Measurements from ENCODE around the gene RETN. TPM values are rescaled to one million over a fixed set of nuclear protein-coding genes. Genes with fewer than 3 reads are reported as not detected.

Gene RETN
- total RNA-seq, 1 donor from 2014 or later = not detected

DNA sequence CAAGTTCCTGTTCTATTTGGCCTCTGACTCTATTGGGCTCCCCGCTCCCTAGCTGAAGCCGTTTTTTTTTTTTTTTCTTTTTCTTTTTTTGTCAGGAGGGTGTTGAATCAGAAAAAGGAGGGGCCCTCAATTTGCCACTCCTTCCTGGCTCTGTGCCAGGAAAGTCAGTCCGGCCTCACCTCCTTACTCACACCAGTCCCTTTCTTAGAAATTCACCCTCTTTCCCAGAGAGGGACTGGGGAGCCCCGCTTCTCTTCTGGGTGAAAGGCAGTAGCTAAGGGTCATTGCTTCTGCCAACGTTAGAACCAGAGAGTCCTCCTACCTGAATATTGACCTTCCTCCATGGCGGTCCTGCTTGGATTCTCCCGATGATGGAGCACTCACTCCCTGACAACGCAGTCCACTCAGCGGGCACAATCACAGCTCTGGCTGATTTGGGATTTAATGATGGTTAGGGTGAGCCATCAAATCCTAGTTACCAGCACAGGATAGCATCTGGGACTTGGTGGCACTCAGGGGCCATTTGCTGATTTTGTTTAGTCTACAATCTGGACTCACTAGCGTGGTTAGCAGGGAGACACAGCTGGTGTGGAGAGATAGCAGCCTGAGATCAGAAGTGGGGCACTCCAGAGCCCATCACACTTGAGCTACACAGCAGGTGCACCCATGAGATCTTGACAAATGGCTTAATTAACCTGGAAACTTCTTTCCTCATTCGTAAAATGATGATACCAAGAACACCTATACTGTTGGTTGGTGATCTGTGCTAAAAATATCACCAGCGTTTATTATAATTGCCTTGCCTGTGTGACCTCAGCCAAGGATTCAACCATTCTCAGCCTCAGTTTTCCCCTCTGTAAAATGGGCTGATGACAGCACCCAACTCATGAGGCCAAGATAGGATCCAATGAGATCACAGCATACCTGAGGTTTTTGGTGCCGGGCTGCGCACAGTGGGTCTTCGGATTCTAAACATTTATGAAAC lies 30.9 kb downstream of the RETN start:
- no peak for ATAC-seq
- intact Hi-C loops (cut with micrococcal nuclease) = no loop called here

DNA sequence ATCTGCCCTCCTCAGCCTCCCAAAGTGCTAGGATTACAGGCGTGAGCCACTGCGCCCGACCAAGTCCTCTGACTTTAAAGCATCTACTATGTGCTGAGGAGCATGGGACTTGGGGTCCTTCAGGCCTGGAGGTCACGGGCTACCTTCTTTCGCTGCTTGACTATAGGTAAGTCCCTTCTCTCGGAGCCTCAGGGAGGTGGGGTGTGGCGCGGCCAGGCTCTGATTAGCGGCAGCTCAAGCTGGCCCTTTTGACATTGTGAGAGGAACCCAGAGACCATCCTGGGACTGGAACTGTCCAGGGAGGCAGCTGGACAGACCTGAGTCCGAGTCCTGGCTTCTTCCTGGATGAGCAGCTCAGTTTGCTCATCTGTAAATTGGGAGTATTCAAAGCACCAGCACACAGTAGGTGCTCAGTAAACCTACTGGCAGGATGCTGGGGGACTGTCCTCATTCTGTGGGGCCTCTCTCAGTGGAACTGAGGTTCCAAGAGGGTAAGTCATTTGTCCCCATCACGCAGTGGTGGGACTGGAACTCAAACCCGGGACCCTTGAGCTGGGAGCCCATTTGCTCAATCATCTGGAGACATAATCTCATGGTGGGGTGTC lies 32.3 kb downstream of the RETN start:
- no peak for DNase-seq
- intact Hi-C loops (cut with micrococcal nuclease) = no loop called here
- ATAC-seq = no peak

More for the DNA sequence above, 30.9 kb downstream of the RETN start:
- DNase-seq = no peak

DNA sequence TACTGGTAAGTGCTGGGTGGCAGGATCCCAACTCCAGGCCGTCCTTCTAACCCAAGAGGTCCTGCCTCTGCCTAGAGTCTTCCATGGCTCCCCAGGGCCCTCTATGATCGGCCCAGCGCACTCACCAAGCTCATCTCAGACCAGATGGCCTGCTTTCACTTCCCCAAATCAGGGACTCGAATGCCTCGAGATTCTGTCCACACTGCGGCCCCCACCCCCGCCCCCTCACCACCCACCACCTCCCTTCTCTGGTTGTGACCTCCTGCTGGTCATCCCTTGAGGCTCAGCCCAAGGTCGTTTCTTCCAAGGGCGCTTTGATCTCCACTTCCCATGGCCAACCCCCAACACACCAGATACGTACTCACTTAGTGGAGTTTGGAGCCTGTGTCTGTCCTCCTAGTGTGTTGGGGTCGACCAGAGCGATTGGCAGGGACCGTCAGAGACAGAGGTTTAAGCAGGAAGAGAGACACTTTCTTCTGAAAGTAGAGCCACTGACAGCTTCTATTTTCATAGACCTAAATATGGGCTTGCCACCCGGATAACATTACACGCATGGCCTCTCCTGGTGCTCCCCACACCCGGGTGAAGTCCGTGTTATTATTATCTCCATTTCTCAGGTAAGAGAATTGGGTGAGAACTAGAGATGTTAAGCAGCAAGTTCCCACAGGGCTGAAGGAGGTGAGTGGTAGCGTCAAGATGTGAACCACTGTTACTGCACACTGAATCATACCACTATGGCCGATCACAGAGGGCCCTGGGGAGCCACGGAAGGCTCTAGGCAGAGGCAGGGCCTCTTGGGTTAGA lies 33.0 kb downstream of the RETN start, which contains the start of gene FCER2:
Gene FCER2, minus strand, starts transcription at position 478 of the 804 bp plus-strand sequence. CDS start 2,371 bp downstream, outside the sequence.
- DNase-seq (no peak), ATAC-seq (no peak)
- intact Hi-C loops (cut with micrococcal nuclease) = no loop called here

DNA sequence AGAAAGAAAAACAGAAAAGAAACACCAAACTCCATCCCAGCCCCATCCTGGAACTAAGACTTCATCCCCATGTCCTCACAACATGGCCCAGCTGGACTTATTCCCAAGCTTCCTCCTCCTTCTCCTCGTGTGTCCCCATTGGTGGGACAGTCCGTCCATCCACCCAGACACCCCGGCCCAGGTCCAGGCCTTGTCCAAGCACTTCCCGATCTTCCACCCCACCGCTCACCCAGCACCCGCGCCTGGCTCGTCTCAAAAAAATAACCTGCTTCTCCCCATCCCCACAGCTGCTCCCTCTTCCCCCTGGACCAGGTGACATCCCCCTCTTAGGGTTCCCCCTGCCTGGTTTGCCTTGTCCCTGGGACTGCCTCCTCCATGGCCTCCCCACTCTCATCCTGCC lies 34.5 kb downstream of the RETN start:
- no peak for DNase-seq
- ATAC-seq = no peak
- intact Hi-C loops (cut with micrococcal nuclease) = no loop called here

DNA sequence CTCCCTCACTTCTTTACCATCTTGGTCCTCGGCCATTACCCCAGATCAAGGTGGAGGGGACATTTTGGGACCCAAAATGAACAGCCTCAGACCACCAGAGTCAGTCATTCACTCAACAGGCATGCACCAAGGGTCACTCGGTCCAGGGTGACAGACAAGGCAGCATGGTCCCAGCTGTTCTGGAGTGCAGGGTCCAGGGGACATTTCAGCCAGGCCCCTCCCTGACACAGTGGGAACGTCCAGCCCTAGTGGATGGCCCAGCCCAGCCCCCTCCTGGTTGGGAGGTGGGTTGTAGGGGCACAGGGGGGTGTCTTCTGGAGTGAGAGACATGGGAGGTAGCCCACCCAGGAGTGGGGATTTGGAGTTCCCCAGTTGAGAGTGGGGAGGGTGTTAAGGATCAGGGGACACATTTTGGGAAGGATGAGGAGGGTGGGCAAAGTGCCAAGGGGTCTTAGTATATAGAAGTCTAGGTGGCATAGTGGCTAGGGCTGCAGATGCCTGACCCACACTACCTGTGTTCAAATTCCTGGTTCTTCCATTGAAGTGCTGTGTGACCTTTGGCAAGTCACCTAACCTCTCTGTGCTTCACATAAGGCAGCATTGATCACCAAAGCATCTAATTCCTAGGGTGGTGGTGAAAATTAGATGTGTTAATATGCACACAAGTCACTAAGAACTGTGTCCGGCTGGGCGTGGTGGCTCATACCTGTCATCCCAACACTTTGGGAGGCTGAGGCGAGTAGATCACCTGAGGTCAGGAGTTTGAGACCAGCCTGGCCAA lies 35.6 kb downstream of the RETN start:
- ATAC-seq = no peak
- intact Hi-C loops (cut with micrococcal nuclease) = no loop called here
- no peak for DNase-seq

DNA sequence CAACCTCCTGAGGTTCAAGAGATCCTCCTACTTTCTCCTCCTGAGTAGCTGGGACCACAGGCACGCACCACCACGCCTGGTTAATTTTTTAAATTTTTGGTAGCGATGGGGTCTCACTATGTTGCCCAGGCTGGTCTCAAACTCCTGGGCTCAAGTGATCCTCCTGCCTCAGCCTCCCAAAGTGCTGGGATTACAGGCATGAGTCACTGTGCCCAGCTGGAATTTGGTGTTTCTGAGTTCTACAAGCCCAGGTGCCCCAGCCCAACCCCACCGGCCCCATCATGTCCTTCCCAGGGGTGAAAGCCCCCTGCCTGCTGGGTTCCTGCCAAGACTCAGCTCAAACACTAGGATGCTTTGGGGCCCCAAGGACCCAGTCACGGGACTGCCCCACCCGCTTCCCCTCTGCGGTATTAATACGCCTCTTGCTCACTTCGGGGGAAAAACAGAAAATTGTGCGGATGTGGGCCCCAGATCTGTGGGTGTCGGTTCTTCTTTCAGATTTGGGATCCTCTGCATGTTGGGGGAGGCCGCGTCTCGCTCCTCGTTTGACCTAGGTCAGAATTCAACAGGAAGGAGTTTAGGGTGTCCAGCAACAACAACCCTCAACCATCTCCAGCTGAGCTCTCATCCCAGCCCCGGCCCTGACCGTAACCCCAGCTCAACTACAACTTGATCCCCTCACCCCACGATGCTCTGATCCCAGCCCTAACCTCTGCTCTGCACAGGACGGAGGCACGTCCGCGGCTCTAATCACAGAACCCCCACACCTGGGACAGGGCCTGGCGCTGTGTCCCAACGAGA lies 36.7 kb downstream of the RETN start:
- intact Hi-C loops (cut with micrococcal nuclease) = no loop called here
- ATAC-seq (peak; percentile 63), DNase-seq (peak; percentile 56)

DNA sequence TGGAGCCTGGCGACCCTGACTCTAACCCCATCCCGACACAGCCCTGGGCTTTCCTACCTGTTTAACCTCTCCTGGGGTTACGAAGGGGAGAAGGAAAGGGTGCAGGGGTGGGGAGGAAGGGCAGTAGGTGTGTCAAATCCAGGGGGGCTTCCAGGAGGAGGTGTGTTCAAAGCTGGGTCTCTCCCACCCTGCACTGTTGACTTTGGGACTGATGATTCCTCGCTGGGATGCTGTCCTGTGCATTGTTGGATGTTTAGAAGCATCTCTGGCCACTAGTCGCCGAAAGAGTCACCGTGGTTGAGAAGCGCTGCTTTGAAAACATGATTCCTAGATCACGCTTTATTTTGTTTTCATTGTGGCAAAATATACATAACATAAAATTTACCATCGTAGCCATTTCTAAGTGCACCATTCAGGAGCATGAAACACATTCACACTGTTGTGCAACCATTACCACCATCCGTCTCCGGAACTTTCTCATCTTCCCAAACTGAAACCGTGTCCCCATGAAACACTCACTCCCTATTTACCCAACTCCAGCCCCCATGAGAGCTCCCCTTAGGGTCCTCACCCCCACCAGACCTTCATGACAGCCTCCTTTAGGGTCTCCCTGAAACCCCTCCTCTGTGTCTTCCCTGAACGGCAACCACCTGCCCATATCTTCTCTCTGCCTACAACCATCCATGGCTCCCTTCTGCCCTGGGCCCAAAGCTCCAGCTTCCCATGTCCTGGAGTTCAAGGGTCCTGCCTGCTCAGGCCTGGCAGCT lies 37.5 kb downstream of the RETN start:
- DNase-seq = no peak
- intact Hi-C loops (cut with micrococcal nuclease) = no loop called here
- peak; percentile 13 for ATAC-seq

DNA sequence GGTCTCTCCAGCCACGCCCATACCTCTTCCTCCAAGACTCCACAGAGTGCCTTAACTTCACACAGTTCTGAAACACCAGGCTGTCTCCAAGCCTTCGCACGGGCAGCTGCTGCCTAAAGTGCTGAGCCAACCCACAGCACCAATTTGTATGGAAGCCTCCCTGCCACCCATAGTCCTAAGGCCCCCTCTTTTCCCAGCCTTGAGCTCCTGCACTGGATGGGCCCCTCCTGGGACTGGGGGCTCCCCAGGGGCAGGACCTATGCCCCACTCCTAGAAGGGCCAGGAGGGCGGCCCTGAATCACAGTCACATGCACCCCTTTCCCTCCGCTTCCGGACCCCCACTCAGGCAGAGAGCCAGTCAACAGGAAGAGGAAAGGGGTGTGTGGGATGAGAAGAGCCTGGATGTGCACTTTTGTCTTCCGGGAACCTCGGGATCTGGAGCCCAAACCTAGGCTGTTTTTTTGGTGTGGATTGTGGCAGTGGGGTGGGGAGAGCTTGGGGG lies 38.2 kb downstream of the RETN start:
- peak; percentile 57 for ATAC-seq
- no peak for DNase-seq
- intact Hi-C loops (cut with micrococcal nuclease) = no loop called here

DNA sequence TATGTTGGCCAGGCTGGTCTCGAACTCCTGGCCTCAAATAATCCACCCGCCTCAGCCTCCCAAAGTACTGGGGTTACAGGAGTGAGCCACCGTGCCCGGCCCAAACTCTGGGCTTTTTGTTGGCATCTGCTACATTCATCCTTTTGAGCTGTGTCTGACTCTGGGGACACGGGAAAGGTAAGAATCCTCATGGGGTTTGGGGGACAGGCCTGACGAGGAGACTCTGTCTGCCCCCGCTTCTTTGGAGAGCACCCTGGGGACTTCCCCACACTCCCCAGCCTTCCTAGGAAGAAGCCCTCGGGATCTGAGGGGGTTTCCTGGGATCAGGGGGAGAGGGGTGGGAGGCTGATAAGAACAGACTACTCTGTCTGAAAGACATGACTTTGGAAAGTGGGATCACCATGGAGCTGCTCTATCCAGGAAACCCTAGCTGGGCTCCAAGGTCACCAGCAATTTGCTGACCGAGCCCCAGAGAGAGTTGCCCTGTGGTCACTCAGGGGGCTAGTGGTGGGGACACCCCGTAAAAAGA lies 41.1 kb downstream of the RETN start:
- intact Hi-C loops (cut with micrococcal nuclease) = no loop called here
- no peak for DNase-seq
- no peak for ATAC-seq

DNA sequence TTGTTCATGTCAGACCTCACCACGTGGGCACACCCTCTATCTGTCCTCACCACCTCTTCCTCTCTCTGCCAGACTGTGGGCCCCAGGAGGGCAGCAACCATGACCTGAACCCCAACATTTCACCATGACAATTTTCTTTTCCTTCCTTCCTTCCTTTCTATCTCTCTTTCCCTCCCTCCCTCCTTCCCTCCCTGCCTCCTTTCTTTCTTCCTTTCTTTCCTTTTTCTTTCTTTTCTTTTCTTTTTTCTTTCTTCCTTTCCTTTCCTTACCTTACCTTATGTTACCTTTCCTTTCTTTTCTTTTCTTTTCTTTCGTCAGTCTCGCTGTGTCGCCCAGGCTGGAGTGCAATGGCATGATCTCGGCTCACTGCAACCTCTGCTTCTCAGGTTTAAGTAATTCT lies 41.8 kb downstream of the RETN start:
- intact Hi-C loops (cut with micrococcal nuclease) = no loop called here
- ATAC-seq (no peak), DNase-seq (no peak)

DNA sequence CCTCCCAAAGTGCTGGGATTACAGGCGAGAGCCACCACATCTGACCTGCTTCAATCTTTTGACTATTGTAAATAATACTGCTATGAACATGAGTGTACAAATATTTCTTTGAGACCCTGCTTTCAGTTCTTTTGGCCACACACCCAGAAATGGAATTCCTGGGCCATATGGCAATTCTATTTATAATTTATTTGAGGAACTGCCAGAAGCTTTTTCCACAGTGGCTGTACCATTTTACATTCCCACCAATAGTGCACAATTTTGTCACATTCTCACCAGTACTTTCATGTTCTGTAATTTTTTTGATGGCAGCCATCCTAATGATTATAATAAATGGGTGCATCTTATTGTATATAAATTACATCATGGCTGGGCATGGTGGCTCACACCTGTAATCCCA lies 46.8 kb downstream of the RETN start:
- no peak for ATAC-seq
- no peak for DNase-seq
- intact Hi-C loops (cut with micrococcal nuclease) = no loop called here

DNA sequence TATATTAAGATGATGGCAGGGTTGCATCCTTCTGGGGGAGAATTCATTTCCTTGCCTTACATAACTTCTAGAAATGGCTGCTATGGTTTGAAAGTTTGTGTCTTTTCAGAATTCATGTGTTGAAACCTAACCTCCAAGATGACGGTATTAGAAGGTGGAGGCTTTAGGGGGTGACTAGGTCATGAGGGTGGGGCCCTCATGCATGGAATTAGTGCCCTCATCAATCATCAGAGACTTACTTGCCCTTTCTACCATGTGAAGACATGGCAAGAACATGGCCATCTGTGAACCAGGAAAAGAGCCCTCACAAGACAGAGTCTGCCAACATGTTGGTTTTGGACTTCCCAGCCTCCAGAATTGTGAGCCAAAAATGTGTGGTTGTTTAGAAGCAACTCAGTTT lies 47.9 kb downstream of the RETN start:
- ATAC-seq (no peak), DNase-seq (no peak)
- intact Hi-C loops (cut with micrococcal nuclease) = no loop called here

DNA sequence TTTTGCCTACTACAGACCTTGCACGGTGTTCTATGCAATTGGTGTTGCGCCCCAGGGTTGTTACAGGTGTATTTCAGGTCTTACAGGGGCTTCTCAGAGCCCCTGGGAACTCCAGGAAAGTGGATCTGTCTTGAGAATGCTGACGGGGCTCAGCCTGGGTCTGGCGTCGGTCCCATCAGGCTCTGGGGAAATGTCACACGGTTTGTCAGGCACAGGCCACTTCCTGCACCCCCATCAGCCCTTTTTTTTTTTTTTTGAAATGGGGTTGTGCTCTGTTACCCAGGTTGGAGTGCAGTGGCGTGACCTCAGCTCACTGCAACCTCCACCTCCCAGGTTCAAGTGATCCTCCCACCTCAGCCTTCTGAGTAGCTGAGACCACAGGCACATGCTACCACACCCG lies 49.8 kb downstream of the RETN start:
- intact Hi-C loops (cut with micrococcal nuclease) = no loop called here
- ATAC-seq (no peak), DNase-seq (no peak)
